Fibroblast of villous mesenchyme (primary cell): Measurements from ENCODE around the gene PDLIM5. TPM values are rescaled to one million over a fixed set of nuclear protein-coding genes. Genes with fewer than 3 reads are reported as not detected.

Experiments
- DNase-seq: peaks from one replicate; pipeline ENCODE4 v3.0.0-alpha.2; 2010; ENCODE audit warnings: low read depth
- H3K4me3 ChIP-seq: 2 replicates; pipeline ENCODE4 v1.5.1; 2011; ENCODE audit warnings: low read depth, mild to moderate bottlenecking, low read length
- CTCF ChIP-seq: IDR thresholded peaks from 2 replicates; pipeline ENCODE4 v1.5.1; 2012; ENCODE audit warnings: low read depth, mild to moderate bottlenecking, low read length; ENCODE audit not compliant: insufficient read depth
- total RNA-seq: library from RNA; depleted of rRNA; stranded (reverse); fragments of >200 nt; gene quantifications from 2 replicates; pipeline ENCODE4 v1.2.3, GENCODE V29; 2012

Gene PDLIM5
- total RNA-seq, 1 donor = 370 TPM

- peak; percentile 51 for DNase-seq
- TF ChIP-seq CTCF = no peak
- H3K4me3 ChIP-seq = no peak overlapping the region
Measured at GRCh38 chr4:94488670-94489069, 36.9 kb downstream of the PDLIM5 start.

GRCh38 chr4:94489098-94489497 is 37.4 kb downstream of the PDLIM5 start:
- H3K4me3 ChIP-seq = no peak overlapping the region
- DNase-seq = peak; percentile 48
- no peak for TF ChIP-seq CTCF

GRCh38 chr4:94490437-94490836 is 38.7 kb downstream of the PDLIM5 start:
- DNase-seq = no peak
- no peak for TF ChIP-seq CTCF
- no peak overlapping the region for H3K4me3 ChIP-seq

GRCh38 chr4:94491322-94491721 is 39.6 kb downstream of the PDLIM5 start:
- H3K4me3 ChIP-seq = no peak overlapping the region
- DNase-seq = peak; percentile 33
- TF ChIP-seq CTCF = no peak

GRCh38 chr4:94495408-94495807 is 43.7 kb downstream of the PDLIM5 start:
- H3K4me3 ChIP-seq = no peak overlapping the region
- DNase-seq = no peak
- TF ChIP-seq CTCF = no peak

DNA sequence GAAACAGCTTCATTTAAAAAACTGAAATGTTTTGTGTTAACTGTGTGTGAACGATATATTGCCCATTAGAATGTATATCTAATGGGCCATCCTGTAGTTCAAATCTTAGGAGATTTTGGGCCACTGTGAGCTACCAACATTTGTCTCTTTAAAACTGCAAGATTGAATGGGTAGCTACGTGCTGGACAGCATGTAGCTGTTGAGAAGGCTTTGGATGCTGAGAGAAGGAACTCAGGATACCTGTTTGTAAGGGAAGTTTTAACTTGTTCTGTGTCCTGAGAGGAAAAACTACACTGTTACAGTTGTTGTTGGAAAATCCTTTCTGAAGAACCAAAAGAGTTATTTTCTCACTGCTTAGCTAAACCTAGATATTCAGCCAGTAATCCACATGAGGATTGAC is 45.9 kb downstream of the PDLIM5 start:
- H3K4me3 ChIP-seq = no peak overlapping the region
- TF ChIP-seq CTCF = no peak
- no peak for DNase-seq

DNA sequence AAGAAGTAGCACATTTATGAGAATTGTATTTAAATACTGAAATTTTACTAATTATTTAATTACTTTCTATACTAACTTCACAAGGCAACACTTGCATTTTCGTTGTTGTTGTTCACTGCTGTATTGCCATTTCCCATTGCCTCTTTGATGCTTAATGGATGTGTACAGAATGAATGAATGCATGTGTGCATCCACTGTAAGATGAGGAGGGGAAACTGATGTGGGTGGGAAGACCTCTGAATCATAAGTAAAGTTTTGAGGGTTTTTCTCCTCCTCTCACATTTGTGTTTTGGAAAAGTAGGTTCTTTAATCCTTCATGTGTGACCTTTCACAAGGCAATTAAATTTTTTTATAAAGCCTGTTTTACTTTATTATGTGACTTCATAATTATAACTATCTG is 46.8 kb downstream of the PDLIM5 start:
- DNase-seq = no peak
- TF ChIP-seq CTCF = no peak
- H3K4me3 ChIP-seq = no peak overlapping the region
